ENCODE results near the gene ABLIM3.

ABLIM3 gene

DNA sequence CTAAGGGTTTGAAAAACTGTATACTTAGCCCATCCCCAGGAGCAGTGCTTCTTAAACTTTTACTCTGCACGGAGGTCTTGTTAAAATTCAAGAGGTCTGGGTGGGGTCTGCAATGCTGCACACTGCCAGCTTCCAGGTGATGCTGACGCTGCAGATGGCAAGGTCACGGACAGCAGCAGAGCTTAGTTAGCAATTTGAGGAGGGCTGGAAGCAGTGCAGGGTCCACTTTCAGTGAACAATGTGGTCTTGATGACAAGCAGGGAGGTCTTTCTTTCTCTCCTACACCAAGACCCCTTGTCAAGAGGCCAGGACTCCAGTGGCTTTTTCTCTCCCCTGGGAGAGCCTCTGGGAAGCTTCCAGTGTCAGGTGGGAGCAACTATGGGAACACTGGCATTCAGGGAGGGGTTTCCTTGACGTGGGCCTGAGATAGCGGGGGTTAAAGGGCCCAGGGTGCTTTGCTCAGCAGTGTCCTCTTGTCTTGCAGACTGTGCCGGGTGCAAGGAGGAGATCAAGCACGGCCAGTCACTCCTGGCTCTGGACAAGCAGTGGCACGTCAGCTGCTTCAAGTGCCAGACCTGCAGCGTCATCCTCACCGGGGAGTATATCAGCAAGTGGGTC, 65.3 kb downstream of the ABLIM3 start:
- no peaks in the 10 kb centered on the region for H3K27me3 ChIP-seq (replicated peaks; ENCODE audit: insufficient read depth, low read length)
- H3K36me3 ChIP-seq (replicated peaks; ENCODE audit: insufficient read depth, low read length) = no peaks in the 10 kb centered on the region
- H3K4me1 ChIP-seq (ENCODE audit: low read length) = no peaks in the 10 kb centered on the region
- H3K4me3 ChIP-seq (ENCODE audit: low read length) = no peak overlapping the region
- no peak for DNase-seq
- no peak overlapping the region for H3K9ac ChIP-seq (ENCODE audit: low read length)
- H3F3A ChIP-seq (ENCODE audit: insufficient read depth, low read length) = no peaks in the 10 kb centered on the region
- no peak overlapping the region for H2AFZ ChIP-seq (ENCODE audit: low read length)
- no peak overlapping the region for H3K27ac ChIP-seq (ENCODE audit: low read length)
- no peaks in the 10 kb centered on the region for H3K79me2 ChIP-seq (ENCODE audit: low read length)
- no peaks in the 10 kb centered on the region for H3K9me3 ChIP-seq (replicated peaks; ENCODE audit: insufficient read depth, low read length)
- H3K4me2 ChIP-seq (ENCODE audit: low read depth, low read length) = no peak overlapping the region
- H4K20me1 ChIP-seq (ENCODE audit: insufficient read depth, low read length) = no peaks in the 10 kb centered on the region
- TF ChIP-seq EZH2phosphoT487 (IDR thresholded peaks at IDR 0.05; ENCODE audit: low read length) = no peak
- TF ChIP-seq EZH2 (optimal IDR thresholded peaks at IDR 0.05; ENCODE audit: low read depth, low read length) = no peak
- TF ChIP-seq, protein P1, sequence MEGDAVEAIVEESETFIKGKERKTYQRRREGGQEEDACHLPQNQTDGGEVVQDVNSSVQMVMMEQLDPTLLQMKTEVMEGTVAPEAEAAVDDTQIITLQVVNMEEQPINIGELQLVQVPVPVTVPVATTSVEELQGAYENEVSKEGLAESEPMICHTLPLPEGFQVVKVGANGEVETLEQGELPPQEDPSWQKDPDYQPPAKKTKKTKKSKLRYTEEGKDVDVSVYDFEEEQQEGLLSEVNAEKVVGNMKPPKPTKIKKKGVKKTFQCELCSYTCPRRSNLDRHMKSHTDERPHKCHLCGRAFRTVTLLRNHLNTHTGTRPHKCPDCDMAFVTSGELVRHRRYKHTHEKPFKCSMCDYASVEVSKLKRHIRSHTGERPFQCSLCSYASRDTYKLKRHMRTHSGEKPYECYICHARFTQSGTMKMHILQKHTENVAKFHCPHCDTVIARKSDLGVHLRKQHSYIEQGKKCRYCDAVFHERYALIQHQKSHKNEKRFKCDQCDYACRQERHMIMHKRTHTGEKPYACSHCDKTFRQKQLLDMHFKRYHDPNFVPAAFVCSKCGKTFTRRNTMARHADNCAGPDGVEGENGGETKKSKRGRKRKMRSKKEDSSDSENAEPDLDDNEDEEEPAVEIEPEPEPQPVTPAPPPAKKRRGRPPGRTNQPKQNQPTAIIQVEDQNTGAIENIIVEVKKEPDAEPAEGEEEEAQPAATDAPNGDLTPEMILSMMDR (IDR thresholded peaks at IDR 0.05; ENCODE audit: low read length) = no peak
- no peaks in the 10 kb centered on the region for H3K9me2 ChIP-seq (replicated peaks; ENCODE audit: insufficient read depth, low read length)

- Histone ChIP-seq H3K36me3 (replicated peaks; ENCODE audit: insufficient read depth, low read length) (no peaks in the 10 kb centered on the region), H3K4me2 (ENCODE audit: low read depth, low read length) (no peak overlapping the region), H3K9me3 (replicated peaks; ENCODE audit: insufficient read depth, low read length) (no peaks in the 10 kb centered on the region), H3K27me3 (replicated peaks; ENCODE audit: insufficient read depth, low read length) (no peaks in the 10 kb centered on the region), H3F3A (ENCODE audit: insufficient read depth, low read length) (no peaks in the 10 kb centered on the region), H3K27ac (ENCODE audit: low read length) (no peak overlapping the region), H4K20me1 (ENCODE audit: insufficient read depth, low read length) (no peaks in the 10 kb centered on the region), H2AFZ (ENCODE audit: low read length) (no peak overlapping the region), H3K9me2 (replicated peaks; ENCODE audit: insufficient read depth, low read length) (no peaks in the 10 kb centered on the region), H3K79me2 (ENCODE audit: low read length) (no peaks in the 10 kb centered on the region), H3K4me3 (ENCODE audit: low read length) (no peak overlapping the region), H3K9ac (ENCODE audit: low read length) (no peak overlapping the region), H3K4me1 (ENCODE audit: low read length) (no peaks in the 10 kb centered on the region)
- TF ChIP-seq, protein P1 (IDR thresholded peaks at IDR 0.05; ENCODE audit: low read length) = no peak
- TF ChIP-seq EZH2phosphoT487 (IDR thresholded peaks at IDR 0.05; ENCODE audit: low read length) (no peak), EZH2 (optimal IDR thresholded peaks at IDR 0.05; ENCODE audit: low read depth, low read length) (no peak)
- no peak for DNase-seq
Measured at GRCh38 chr5:149207831-149208230, 66.5 kb downstream of the ABLIM3 start.

GRCh38 chr5:149210225-149210624, 68.9 kb downstream of the ABLIM3 start:
- H3K9me3 ChIP-seq (replicated peaks; ENCODE audit: insufficient read depth, low read length) = no peaks in the 10 kb centered on the region
- no peak overlapping the region for H3K27ac ChIP-seq (ENCODE audit: low read length)
- DNase-seq = no peak
- H3K9me2 ChIP-seq (replicated peaks; ENCODE audit: insufficient read depth, low read length) = no peaks in the 10 kb centered on the region
- H3K9ac ChIP-seq (ENCODE audit: low read length) = no peak overlapping the region
- H4K20me1 ChIP-seq (ENCODE audit: insufficient read depth, low read length) = no peaks in the 10 kb centered on the region
- H3K79me2 ChIP-seq (ENCODE audit: low read length) = no peaks in the 10 kb centered on the region
- TF ChIP-seq EZH2 (optimal IDR thresholded peaks at IDR 0.05; ENCODE audit: low read depth, low read length) (no peak), EZH2phosphoT487 (IDR thresholded peaks at IDR 0.05; ENCODE audit: low read length) (no peak)
- TF ChIP-seq, protein P1 (IDR thresholded peaks at IDR 0.05; ENCODE audit: low read length) = no peak
- H3K36me3 ChIP-seq (replicated peaks; ENCODE audit: insufficient read depth, low read length) = no peaks in the 10 kb centered on the region
- no peaks in the 10 kb centered on the region for H3K27me3 ChIP-seq (replicated peaks; ENCODE audit: insufficient read depth, low read length)
- H3K4me2 ChIP-seq (ENCODE audit: low read depth, low read length) = no peak overlapping the region
- H3F3A ChIP-seq (ENCODE audit: insufficient read depth, low read length) = no peaks in the 10 kb centered on the region
- H3K4me3 ChIP-seq (ENCODE audit: low read length) = no peak overlapping the region
- H2AFZ ChIP-seq (ENCODE audit: low read length) = no peak overlapping the region
- no peaks in the 10 kb centered on the region for H3K4me1 ChIP-seq (ENCODE audit: low read length)

Data from MM.1S (cell line).